CD4-positive, alpha-beta memory T cell (primary cell): ENCODE data around the gene PCGF3. TPM values are rescaled to one million over a fixed set of nuclear protein-coding genes. Genes with fewer than 3 reads are reported as not detected.
A peak's percentile ranks its signal among the peaks of the same experiment; 100 is the strongest.
"Not testable (repeated sequence)": the region's sequence is repeated elsewhere in the genome, so short reads cannot be mapped to it uniquely, and the experiment has no call there.

ENCODE experiments used
- CTCF ChIA-PET: fragments of 350-600 bp; sonication (Branson Sonifier 250); formaldehyde crosslinking; loops from one replicate; lab custom pipeline; 2021; ENCODE audit warnings: inconsistent platforms; ENCODE audit not compliant: partially characterized antibody; lab: Charles Lee
- POLR2A ChIA-PET: fragments of 350-600 bp; sonication (Branson Sonifier 250); formaldehyde crosslinking; loops from one replicate; lab custom pipeline; 2021; ENCODE audit not compliant: partially characterized antibody; lab: Charles Lee
- DNase-seq, 5 donors: peaks; one replicate each; pipeline versions ENCODE4 v3.0.0 to v3.0.0-alpha.2; 2020 to 2022; ENCODE audit warnings: mixed read lengths in 1 of 5
- H3K27ac ChIP-seq: one replicate; pipeline ENCODE4 v1.7.0; 2013; ENCODE audit warnings: low read depth, low read length
- H3K27me3 ChIP-seq: 2 replicates; pipeline ENCODE4 v1.7.0; 2013; ENCODE audit warnings: mild to moderate bottlenecking, low read length, moderate library complexity; ENCODE audit not compliant: insufficient read depth
- H3K36me3 ChIP-seq: 2 replicates; pipeline ENCODE4 v1.7.0; 2013; ENCODE audit warnings: mild to moderate bottlenecking, low read length, moderate library complexity; ENCODE audit not compliant: insufficient read depth
- H3K4me1 ChIP-seq: 2 replicates; pipeline ENCODE4 v1.7.0; 2013; ENCODE audit warnings: mild to moderate bottlenecking, low read length, moderate library complexity; ENCODE audit not compliant: insufficient read depth
- H3K4me3 ChIP-seq, 2 donors: one replicate each; pipeline ENCODE4 v1.7.0; 2013; ENCODE audit warnings: low read length in 2 of 2, mild to moderate bottlenecking in 1 of 2
- H3K9me3 ChIP-seq, 2 donors: one replicate each; pipeline ENCODE4 v1.7.0; 2013; ENCODE audit warnings: low read length in 2 of 2, control low read depth in 1 of 2; ENCODE audit not compliant: control insufficient read depth in 1 of 2
- H3K27ac Mint-ChIP-seq, 7 donors: one replicate each; pipeline ENCODE4 v1.8.0; 2020 to 2021; ENCODE audit warnings: mixed read lengths in 7 of 7, mild to moderate bottlenecking in 6 of 7, inconsistent platforms in 3 of 7, moderate library complexity in 3 of 7
- H3K27me3 Mint-ChIP-seq, 2 donors: one replicate each; pipeline ENCODE4 v1.8.0; 2020 to 2021; ENCODE audit warnings: mixed read lengths in 2 of 2
- H3K36me3 Mint-ChIP-seq, 2 donors: one replicate each; pipeline ENCODE4 v1.8.0; 2020 to 2021; ENCODE audit warnings: mixed read lengths in 2 of 2, inconsistent platforms in 1 of 2, mild to moderate bottlenecking in 1 of 2
- H3K4me1 Mint-ChIP-seq, 4 donors: one replicate each; pipeline ENCODE4 v1.8.0; 2020 to 2021; ENCODE audit warnings: mixed read lengths in 4 of 4, mild to moderate bottlenecking in 1 of 4
- H3K4me3 Mint-ChIP-seq, 8 donors: one replicate each; pipeline ENCODE4 v1.8.0; 2020 to 2021; ENCODE audit warnings: mixed read lengths in 8 of 8, mild to moderate bottlenecking in 7 of 8, moderate library complexity in 6 of 8, inconsistent platforms in 3 of 8
- H3K9me3 Mint-ChIP-seq, 8 donors: one replicate each; pipeline ENCODE4 v1.8.0; 2020 to 2021; ENCODE audit warnings: mixed read lengths in 8 of 8, mild to moderate bottlenecking in 5 of 8, inconsistent platforms in 3 of 8, moderate library complexity in 1 of 8
- intact Hi-C: fragments of 100-400 bp; cut with micrococcal nuclease; formaldehyde crosslinking; loops from one replicate; pipeline ENCODE4 v1.15.1; 2023
- polyA plus RNA-seq, 2 donors: library from polyadenylated mRNA; unstranded; fragments of 300-500 nt; fragmentation: Illumina TruSeq; gene quantifications; one replicate each; pipeline ENCODE4 v1.2.3, GENCODE V29; 2021
- total RNA-seq, 2 experiments: library from RNA; stranded (reverse); gene quantifications; one replicate each; pipeline ENCODE4 v1.2.3, GENCODE V29; 2021

The PCGF3 gene
- total and polyA plus RNA-seq, 4 experiments from 2014 or later, result 2.9 to 73.8 (median 35.6) TPM

GRCh38 chr4:779555-779954 is 73.9 kb downstream of the PCGF3 start:
- Mint-ChIP-seq H3K4me1 (peaks cover 29 to 71% (median 54%) of the 10 kb centered on the region in 4 donors), H3K4me3 (peak overlapping the region; percentile 83 to 93 (median 92)), H3K27ac (peak overlapping the region in 4 of 7 donors; percentile 31 to 95 (median 78)), H3K27me3 (peaks cover 0 to 2% of the 10 kb centered on the region in 2 donors), H3K36me3 (peaks cover 29 to 49% of the 10 kb centered on the region in 2 donors), H3K9me3 (peaks cover 0 to 8% (median 0%) of the 10 kb centered on the region in 8 donors)
- H3K27me3 ChIP-seq, result no peaks in the 10 kb centered on the region
- H3K9me3 ChIP-seq, result no peaks in the 10 kb centered on the region
- POLR2A ChIA-PET, result interaction anchor here (1.1 to 1.5 kb wide), 3 partner anchors 13 to 100 kb away, joined by 3 to 6 read pairs (median 3); no protein-coding TSS in a partner anchor
- H3K36me3 ChIP-seq, result peaks cover 12% of the 10 kb centered on the region
- intact Hi-C loops, result no loop called here
- CTCF ChIA-PET, result interaction anchor here (0.6 to 1.1 kb wide), 2 partner anchors 15 to 153 kb away, joined by 3 read pairs; partner anchors contain the start of genes GAK and TMEM175
- peaks cover 69% of the 10 kb centered on the region for H3K4me1 ChIP-seq
- H3K4me3 ChIP-seq, result no peak overlapping the region
- DNase-seq, result no peak
- no peak overlapping the region for H3K27ac ChIP-seq

- Mint-ChIP-seq H3K4me1 (peaks cover 26 to 71% (median 53%) of the 10 kb centered on the region in 4 donors), H3K4me3 (peak overlapping the region; percentile 83 to 93 (median 92)), H3K27ac (peak overlapping the region; percentile 73 to 95 (median 86)), H3K36me3 (peaks cover 25 to 44% of the 10 kb centered on the region in 2 donors)
- H3K27me3 ChIP-seq, H3K9me3 Mint-ChIP-seq, H3K9me3 ChIP-seq, CTCF ChIA-PET, H3K27me3 Mint-ChIP-seq, DNase-seq: not testable (repeated sequence)
- Histone ChIP-seq H3K4me1 (peaks cover 66% of the 10 kb centered on the region), H3K27ac (peak overlapping the region; percentile 94), H3K36me3 (peaks cover 12% of the 10 kb centered on the region), H3K4me3 (peak overlapping the region; percentile 76)
- POLR2A ChIA-PET, result interaction anchor here (1.3 to 2.9 kb wide), 4 partner anchors 14 to 99 kb away, joined by 3 to 22 read pairs (median 8); no protein-coding TSS in a partner anchor
- intact Hi-C loops, result loop anchor here (5.0 kb wide), 3 partner anchors 42 to 902 kb away; partner anchors contain the start of gene FAM53A
Measured at GRCh38 chr4:780255-780654, 74.6 kb downstream of the PCGF3 start.

- no peaks in the 10 kb centered on the region for H3K9me3 ChIP-seq
- POLR2A ChIA-PET, result interaction anchor here (0.8 to 2.9 kb wide), 16 partner anchors 9 to 824 kb away, joined by 3 to 27 read pairs (median 5); partner anchors contain the start of genes ATP5ME, GAK, IDUA and MYL5
- peak overlapping the region; percentile 85 to 98 (median 94) for H3K27ac Mint-ChIP-seq
- H3K27ac ChIP-seq, result peak overlapping the region; percentile 94
- no peak for DNase-seq
- H3K4me1 Mint-ChIP-seq, result peaks cover 24 to 70% (median 49%) of the 10 kb centered on the region in 4 donors
- intact Hi-C loops, result loop anchor here (1.0 to 5.0 kb wide), 6 partner anchors 41 to 901 kb away; partner anchors contain the start of genes DGKQ, FAM53A, GAK and TMEM175
- peaks cover 5% of the 10 kb centered on the region for H3K27me3 ChIP-seq
- peaks cover 0 to 8% (median 0%) of the 10 kb centered on the region in 8 donors for H3K9me3 Mint-ChIP-seq
- CTCF ChIA-PET, result no interaction called here
- H3K4me1 ChIP-seq, result peaks cover 66% of the 10 kb centered on the region
- H3K4me3 ChIP-seq, result peak overlapping the region; percentile 76
- H3K36me3 Mint-ChIP-seq, result peaks cover 22 to 39% of the 10 kb centered on the region in 2 donors
- peaks cover 12% of the 10 kb centered on the region for H3K36me3 ChIP-seq
- H3K4me3 Mint-ChIP-seq, result peak overlapping the region; percentile 88 to 93 (median 93)
- H3K27me3 Mint-ChIP-seq, result peaks cover 2 to 10% of the 10 kb centered on the region in 2 donors
Measured at GRCh38 chr4:780716-781492, 75.3 kb downstream of the PCGF3 start.

GRCh38 chr4:781493-782216 is 76.0 kb downstream of the PCGF3 start:
- Histone ChIP-seq H3K36me3 (peaks cover 12% of the 10 kb centered on the region), H3K4me1 (peaks cover 66% of the 10 kb centered on the region), H3K9me3 (no peaks in the 10 kb centered on the region), H3K4me3 (peak overlapping the region; percentile 76), H3K27me3 (peaks cover 5% of the 10 kb centered on the region), H3K27ac (peak overlapping the region; percentile 94)
- CTCF ChIA-PET, result interaction anchor here (1.3 kb wide), 1 partner anchor 39 kb away, joined by 4 read pairs; no protein-coding TSS in a partner anchor
- POLR2A ChIA-PET, result interaction anchor here (0.6 to 2.9 kb wide), 19 partner anchors 9 to 823 kb away, joined by 3 to 27 read pairs (median 4); partner anchors contain the start of genes ATP5ME, GAK, IDUA and MYL5
- peaks cover 20 to 35% of the 10 kb centered on the region in 2 donors for H3K36me3 Mint-ChIP-seq
- H3K27ac Mint-ChIP-seq, result peak overlapping the region; percentile 91 to 98 (median 95)
- intact Hi-C loops, result loop anchor here (1.0 to 5.0 kb wide), 7 partner anchors 41 to 901 kb away; partner anchors contain the start of genes DGKQ, FAM53A, GAK and PCGF3
- peaks cover 2 to 10% of the 10 kb centered on the region in 2 donors for H3K27me3 Mint-ChIP-seq
- peaks cover 20 to 64% (median 44%) of the 10 kb centered on the region in 4 donors for H3K4me1 Mint-ChIP-seq
- H3K4me3 Mint-ChIP-seq, result peak overlapping the region; percentile 88 to 93 (median 93)
- peaks cover 0 to 8% (median 0%) of the 10 kb centered on the region in 8 donors for H3K9me3 Mint-ChIP-seq
- peak; percentile 99 for DNase-seq

- H3K27me3 ChIP-seq, result peaks cover 12% of the 10 kb centered on the region
- intact Hi-C loops, result loop anchor here (5.0 kb wide), 3 partner anchors 38 to 898 kb away; partner anchors contain the start of gene FAM53A
- no peak for DNase-seq
- Mint-ChIP-seq H3K27me3 (peaks cover 9 to 15% of the 10 kb centered on the region in 2 donors), H3K27ac (peak overlapping the region in 1 of 7 donors; percentile 37), H3K9me3 (peaks cover 0 to 10% (median 0%) of the 10 kb centered on the region in 8 donors), H3K4me1 (peaks cover 11 to 44% (median 25%) of the 10 kb centered on the region in 4 donors), H3K36me3 (peaks cover 3 to 16% of the 10 kb centered on the region in 2 donors), H3K4me3 (peak overlapping the region in 6 of 8 donors; percentile 6 to 62 (median 24))
- H3K36me3 ChIP-seq, result peaks cover 4% of the 10 kb centered on the region
- peaks cover 43% of the 10 kb centered on the region for H3K4me1 ChIP-seq
- H3K27ac ChIP-seq, result no peak overlapping the region
- POLR2A ChIA-PET, result no interaction called here
- H3K9me3 ChIP-seq, result no peaks in the 10 kb centered on the region
- CTCF ChIA-PET, result interaction anchor here (1.1 kb wide), 2 partner anchors 9 kb away, joined by 3 read pairs; no protein-coding TSS in a partner anchor
- no peak overlapping the region for H3K4me3 ChIP-seq
Measured at GRCh38 chr4:784401-785331, 79.0 kb downstream of the PCGF3 start.
